Right atrium auricular region (tissue), 2 donors: Measurements from ENCODE around the gene TRIO. TPM values are rescaled to one million over a fixed set of nuclear protein-coding genes. Genes with fewer than 3 reads are reported as not detected.

Source experiments
- DNase-seq: peaks from one replicate; pipeline ENCODE4 v3.0.0-alpha.2; 2019; ENCODE audit warnings: low spot score
- H3K27ac ChIP-seq, 2 donors: fragments of 200-600 bp; sonication (generic); 1 replicate in 1 of 2; 2 replicates in 1 of 2; pipeline ENCODE4 v1.5.1; 2016 to 2019
- H3K27me3 ChIP-seq, 2 donors: fragments of 200-600 bp; sonication (generic); one replicate each; pipeline versions ENCODE4 v1.5.1 to v1.6.0; 2017 to 2019
- H3K36me3 ChIP-seq: fragments of 200-600 bp; sonication (generic); one replicate; pipeline ENCODE4 v1.5.1; 2016
- H3K4me1 ChIP-seq, 2 donors: fragments of 200-600 bp; sonication (generic); one replicate each; pipeline versions ENCODE4 v1.5.1 to v1.6.0; 2017 to 2019
- H3K4me3 ChIP-seq, 2 donors: fragments of 200-600 bp; sonication (generic); 1 replicate in 1 of 2; 2 replicates in 1 of 2; pipeline ENCODE4 v1.5.1; 2017 to 2019; ENCODE audit warnings: mild to moderate bottlenecking in 1 of 2, moderate library complexity in 1 of 2
- H3K9me3 ChIP-seq, 2 donors: fragments of 200-600 bp; sonication (generic); one replicate each; pipeline ENCODE4 v1.5.1; 2019
- CTCF ChIP-seq, 2 donors: fragments of 200-600 bp; sonication (generic); IDR thresholded peaks; one replicate each; pipeline ENCODE4 v1.5.1; 2019; ENCODE audit warnings: antibody characterized with exemption in 2 of 2
- total RNA-seq, 2 donors: library from RNA; depleted of rRNA; stranded (reverse); fragments of >200 nt; gene quantifications; one replicate each; pipeline ENCODE4 v1.1.0, GENCODE V29; 2016

The TRIO gene
- total RNA-seq, 2 donors from 2014 or later: 51.6 to 67.0 TPM

- no peak for TF ChIP-seq CTCF (IDR thresholded peaks at IDR 0.05)
- peak overlapping the region in 1 of 2 donors; percentile 43 for H3K27ac ChIP-seq
- H3K27me3 ChIP-seq: no peaks in the 10 kb centered on the region
- no peak overlapping the region for H3K4me3 ChIP-seq
- H3K4me1 ChIP-seq: no peaks in the 10 kb centered on the region
- no peak for DNase-seq
- peaks cover 40% of the 10 kb centered on the region for H3K36me3 ChIP-seq
- H3K9me3 ChIP-seq: no peaks in the 10 kb centered on the region
Measured at GRCh38 chr5:14416621-14417275, 273.6 kb downstream of the TRIO start.

- peak overlapping the region; percentile 42 to 43 for H3K27ac ChIP-seq
- no peak overlapping the region for H3K4me3 ChIP-seq
Measured at GRCh38 chr5:14417276-14417730, 274.2 kb downstream of the TRIO start.

GRCh38 chr5:14417792-14418765 is 274.9 kb downstream of the TRIO start:
- peak overlapping the region; percentile 42 to 43 for H3K27ac ChIP-seq
- H3K4me1 ChIP-seq: no peaks in the 10 kb centered on the region
- H3K27me3 ChIP-seq: no peaks in the 10 kb centered on the region
- no peaks in the 10 kb centered on the region for H3K9me3 ChIP-seq
- no peak for DNase-seq
- H3K4me3 ChIP-seq: no peak overlapping the region
- TF ChIP-seq CTCF (IDR thresholded peaks at IDR 0.05): no peak
- H3K36me3 ChIP-seq: peaks cover 50% of the 10 kb centered on the region

More at GRCh38 chr5:14417276-14417730, 274.2 kb downstream of the TRIO start:
- Histone ChIP-seq H3K4me1 (no peaks in the 10 kb centered on the region), H3K36me3 (peaks cover 45% of the 10 kb centered on the region), H3K27me3 (no peaks in the 10 kb centered on the region), H3K9me3 (no peaks in the 10 kb centered on the region)
- TF ChIP-seq CTCF (IDR thresholded peaks at IDR 0.05): no peak
- no peak for DNase-seq

GRCh38 chr5:14419686-14420085 is 276.5 kb downstream of the TRIO start:
- Histone ChIP-seq H3K27me3 (no peaks in the 10 kb centered on the region), H3K4me3 (no peak overlapping the region), H3K36me3 (peaks cover 42% of the 10 kb centered on the region), H3K9me3 (no peaks in the 10 kb centered on the region), H3K4me1 (no peaks in the 10 kb centered on the region), H3K27ac (no peak overlapping the region)
- no peak for TF ChIP-seq CTCF (IDR thresholded peaks at IDR 0.05)
- no peak for DNase-seq

- no peaks in the 10 kb centered on the region for H3K27me3 ChIP-seq
- no peak overlapping the region for H3K27ac ChIP-seq
- TF ChIP-seq CTCF (IDR thresholded peaks at IDR 0.05): no peak
- H3K4me3 ChIP-seq: no peak overlapping the region
- H3K4me1 ChIP-seq: no peaks in the 10 kb centered on the region
- H3K9me3 ChIP-seq: no peaks in the 10 kb centered on the region
- no peak for DNase-seq
- peaks cover 41% of the 10 kb centered on the region for H3K36me3 ChIP-seq
Measured at GRCh38 chr5:14420101-14420811, 277.1 kb downstream of the TRIO start.
